Activated T-helper 17 cell treated with anti-CD3 and anti-CD28 coated beads, Interleukin-2, amount 50 U/mL, for 72 hours (primary cell): ENCODE results near the gene BCAS1. TPM values are rescaled to one million over a fixed set of nuclear protein-coding genes. Genes with fewer than 3 reads are reported as not detected.

Source experiments
- ATAC-seq: fragments of 150-1000 bp; cut with Tn5 transposase; replicated peaks from 2 replicates; pipeline ENCODE4 v1.10.0; 2021; ENCODE audit warnings: mild to moderate bottlenecking, moderate library complexity
- H3K27ac Mint-ChIP-seq: one replicate; pipeline ENCODE4 v1.8.0; 2022; ENCODE audit warnings: mixed read lengths
- H3K27me3 Mint-ChIP-seq: one replicate; pipeline ENCODE4 v1.8.0; 2022; ENCODE audit warnings: mixed read lengths
- H3K36me3 Mint-ChIP-seq: one replicate; pipeline ENCODE4 v1.8.0; 2022; ENCODE audit warnings: low read depth, mild to moderate bottlenecking, mixed read lengths
- H3K4me1 Mint-ChIP-seq: one replicate; pipeline ENCODE4 v1.8.0; 2022; ENCODE audit warnings: mixed read lengths
- H3K4me3 Mint-ChIP-seq: one replicate; pipeline ENCODE4 v1.8.0; 2022; ENCODE audit warnings: mild to moderate bottlenecking, mixed read lengths
- H3K9me3 Mint-ChIP-seq: one replicate; pipeline ENCODE4 v1.8.0; 2022; ENCODE audit warnings: mixed read lengths
- total RNA-seq, 2 donors: library from RNA; stranded (reverse); gene quantifications; one replicate each; pipeline ENCODE4 v1.2.3, GENCODE V29; 2022

The BCAS1 gene
- total RNA-seq, 2 donors from 2014 or later, result 0.11 TPM; not detected in 1

DNA sequence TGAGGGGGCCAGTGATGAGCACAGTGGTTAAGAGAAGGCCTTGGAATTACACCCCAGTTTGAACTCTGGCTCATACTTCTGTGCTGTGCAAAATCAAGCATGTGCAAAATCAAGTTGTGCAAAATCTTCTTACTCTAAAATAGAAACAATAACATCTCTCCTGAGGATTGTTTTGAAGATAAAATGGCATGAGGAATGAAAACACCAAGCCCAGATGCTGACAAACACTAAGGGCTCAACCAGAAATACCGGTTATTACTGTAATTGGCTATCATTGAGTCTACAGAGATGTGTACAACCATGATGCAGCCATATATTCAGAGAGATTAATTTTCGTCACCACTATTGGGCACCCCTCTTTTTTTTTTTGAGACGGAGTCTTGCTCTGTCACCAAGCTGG lies 5.9 kb upstream of the BCAS1 start:
- no peaks in the 10 kb centered on the region for H3K36me3 Mint-ChIP-seq
- no peaks in the 10 kb centered on the region for H3K27me3 Mint-ChIP-seq
- peaks cover 10% of the 10 kb centered on the region for H3K4me1 Mint-ChIP-seq
- H3K9me3 Mint-ChIP-seq, result peaks cover 3% of the 10 kb centered on the region
- ATAC-seq, result no peak
- no peak overlapping the region for H3K4me3 Mint-ChIP-seq
- H3K27ac Mint-ChIP-seq, result no peak overlapping the region

DNA sequence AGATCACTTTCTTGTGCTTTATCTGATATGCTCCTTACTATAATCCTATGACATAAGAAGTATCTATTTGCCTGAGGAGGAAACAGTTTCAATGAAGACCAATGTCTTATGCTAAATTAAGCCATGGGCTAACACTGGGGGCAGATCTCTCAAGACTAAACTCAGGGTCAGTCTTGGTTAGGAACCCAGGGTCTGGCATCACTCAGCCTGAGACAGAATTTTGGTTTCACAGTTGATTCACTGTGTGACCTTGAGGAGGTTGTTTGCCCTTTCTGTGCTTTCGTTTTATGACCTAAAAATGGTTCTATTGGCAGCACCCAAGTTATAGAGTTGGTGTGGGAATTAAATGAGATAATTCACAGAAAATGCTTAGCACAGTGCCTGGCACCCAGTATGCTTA lies 4.9 kb upstream of the BCAS1 start:
- Mint-ChIP-seq H3K27ac (no peak overlapping the region), H3K9me3 (peaks cover 3% of the 10 kb centered on the region), H3K4me1 (peaks cover 10% of the 10 kb centered on the region), H3K36me3 (no peaks in the 10 kb centered on the region), H3K27me3 (no peaks in the 10 kb centered on the region), H3K4me3 (no peak overlapping the region)
- no peak for ATAC-seq

DNA sequence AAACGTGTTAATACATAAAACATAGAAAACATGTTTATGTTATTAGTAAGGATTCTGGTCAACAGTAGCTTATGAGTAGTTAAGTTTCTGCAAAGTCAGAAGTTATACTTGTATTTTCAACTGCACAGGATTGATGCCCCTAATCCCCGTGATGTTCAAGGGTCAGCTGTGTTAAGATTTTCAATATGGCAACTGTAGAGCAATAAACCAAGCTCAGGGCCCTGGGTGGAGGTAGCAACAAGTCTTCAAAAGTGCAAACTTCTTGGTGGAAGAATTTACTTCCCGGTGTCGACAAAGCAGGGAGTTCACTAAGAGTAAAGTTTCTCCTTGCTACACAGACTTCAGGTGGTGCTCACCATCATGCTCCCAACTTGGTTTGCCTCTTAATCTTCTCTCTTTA lies 4.1 kb upstream of the BCAS1 start:
- no peak overlapping the region for H3K27ac Mint-ChIP-seq
- H3K4me3 Mint-ChIP-seq, result no peak overlapping the region
- H3K4me1 Mint-ChIP-seq, result peaks cover 10% of the 10 kb centered on the region
- H3K27me3 Mint-ChIP-seq, result no peaks in the 10 kb centered on the region
- H3K9me3 Mint-ChIP-seq, result peaks cover 3% of the 10 kb centered on the region
- no peaks in the 10 kb centered on the region for H3K36me3 Mint-ChIP-seq
- ATAC-seq, result no peak

DNA sequence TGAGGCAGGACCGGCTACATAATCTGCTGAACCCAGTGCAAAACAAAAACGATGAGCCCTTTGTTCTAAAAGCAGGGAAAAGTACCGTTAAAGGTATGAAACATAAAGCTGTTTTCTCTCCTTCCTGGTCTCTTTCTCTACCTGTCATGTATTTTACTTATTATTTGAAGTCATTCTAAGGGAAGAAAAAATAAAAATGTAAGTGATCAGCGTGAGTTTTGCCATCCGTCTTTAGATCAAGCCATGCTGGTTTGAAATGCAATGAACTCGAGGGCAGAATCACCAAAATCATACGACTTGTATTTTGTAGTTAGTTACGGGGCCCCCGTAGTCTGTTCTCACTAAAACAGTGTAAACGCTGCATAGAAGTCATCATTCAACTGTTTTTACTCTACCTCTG lies 2.9 kb upstream of the BCAS1 start:
- peaks cover 8% of the 10 kb centered on the region for H3K4me1 Mint-ChIP-seq
- no peak overlapping the region for H3K27ac Mint-ChIP-seq
- no peaks in the 10 kb centered on the region for H3K27me3 Mint-ChIP-seq
- no peak overlapping the region for H3K4me3 Mint-ChIP-seq
- peaks cover 3% of the 10 kb centered on the region for H3K9me3 Mint-ChIP-seq
- no peaks in the 10 kb centered on the region for H3K36me3 Mint-ChIP-seq
- no peak for ATAC-seq

DNA sequence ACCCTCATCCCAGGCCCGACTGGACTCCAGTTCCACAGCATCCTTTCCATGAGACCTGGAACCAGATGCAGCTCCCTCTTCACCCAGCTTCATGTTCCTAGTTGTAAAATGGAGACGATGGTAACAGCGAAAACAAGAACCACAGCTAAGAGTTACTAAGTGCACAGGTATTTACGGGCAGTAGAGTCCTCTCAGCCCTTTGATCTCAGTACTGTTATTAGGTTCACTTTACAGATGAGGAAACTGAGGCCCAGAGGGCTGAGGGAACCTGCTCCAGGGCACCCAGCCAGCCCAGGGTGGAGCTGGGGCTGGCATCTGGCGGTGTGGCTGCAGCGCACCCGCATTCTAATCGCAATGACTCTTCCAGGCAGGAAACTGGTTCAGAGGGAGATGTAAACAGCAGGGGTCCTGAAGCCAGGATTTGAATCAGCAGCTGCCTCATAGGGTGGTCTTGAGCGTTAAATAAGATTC lies 858 bp downstream of the BCAS1 start:
- no peak for ATAC-seq

DNA sequence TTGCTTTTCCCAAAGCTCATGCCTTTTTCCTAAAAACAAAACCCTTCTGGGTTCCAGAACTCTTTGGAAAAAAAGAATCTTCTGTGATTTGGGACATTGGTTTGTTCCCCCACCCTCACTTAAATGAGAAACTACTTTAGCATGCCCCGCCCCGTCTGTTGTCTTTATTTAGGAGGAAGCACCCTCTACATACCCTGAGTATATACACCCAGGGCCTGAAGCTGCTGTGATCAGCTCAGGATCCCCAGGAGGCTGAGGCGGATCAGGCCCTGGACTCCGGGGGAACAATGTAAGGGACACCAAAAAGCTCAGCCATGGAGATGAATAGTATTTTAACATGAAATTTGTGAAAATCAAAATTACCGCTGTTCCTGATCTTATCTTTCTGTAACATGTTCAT lies 1.4 kb downstream of the BCAS1 start:
- Mint-ChIP-seq H3K9me3 (no peaks in the 10 kb centered on the region), H3K4me1 (no peaks in the 10 kb centered on the region), H3K27ac (no peak overlapping the region), H3K4me3 (no peak overlapping the region), H3K27me3 (peaks cover 6% of the 10 kb centered on the region), H3K36me3 (no peaks in the 10 kb centered on the region)
- no peak for ATAC-seq

More for the DNA sequence above, 858 bp downstream of the BCAS1 start:
- H3K27ac Mint-ChIP-seq, result no peak overlapping the region
- peaks cover 6% of the 10 kb centered on the region for H3K27me3 Mint-ChIP-seq
- H3K4me3 Mint-ChIP-seq, result no peak overlapping the region
- no peaks in the 10 kb centered on the region for H3K9me3 Mint-ChIP-seq
- H3K36me3 Mint-ChIP-seq, result no peaks in the 10 kb centered on the region
- H3K4me1 Mint-ChIP-seq, result no peaks in the 10 kb centered on the region

DNA sequence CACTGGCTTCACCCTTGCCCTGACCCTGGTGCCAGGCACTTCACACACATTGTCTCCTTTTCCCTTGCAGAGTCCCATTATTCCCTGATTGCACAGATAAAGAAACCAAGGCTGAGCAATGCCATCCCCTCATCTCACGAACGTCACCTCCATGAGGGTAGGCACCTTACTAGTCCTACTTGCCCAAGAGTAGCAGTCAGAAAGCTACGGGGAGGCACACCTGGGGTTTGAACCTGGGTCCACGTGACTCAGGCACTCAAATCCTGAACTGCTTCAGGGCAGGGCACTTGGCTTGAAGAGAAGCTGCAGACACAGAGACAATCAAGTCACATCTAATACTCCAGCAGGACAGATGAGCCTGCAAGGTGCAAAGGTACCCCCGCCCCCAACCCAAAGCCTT lies 1.9 kb downstream of the BCAS1 start:
- Mint-ChIP-seq H3K27me3 (peaks cover 6% of the 10 kb centered on the region), H3K27ac (no peak overlapping the region), H3K4me3 (no peak overlapping the region), H3K36me3 (no peaks in the 10 kb centered on the region), H3K4me1 (no peaks in the 10 kb centered on the region), H3K9me3 (no peaks in the 10 kb centered on the region)
- no peak for ATAC-seq

DNA sequence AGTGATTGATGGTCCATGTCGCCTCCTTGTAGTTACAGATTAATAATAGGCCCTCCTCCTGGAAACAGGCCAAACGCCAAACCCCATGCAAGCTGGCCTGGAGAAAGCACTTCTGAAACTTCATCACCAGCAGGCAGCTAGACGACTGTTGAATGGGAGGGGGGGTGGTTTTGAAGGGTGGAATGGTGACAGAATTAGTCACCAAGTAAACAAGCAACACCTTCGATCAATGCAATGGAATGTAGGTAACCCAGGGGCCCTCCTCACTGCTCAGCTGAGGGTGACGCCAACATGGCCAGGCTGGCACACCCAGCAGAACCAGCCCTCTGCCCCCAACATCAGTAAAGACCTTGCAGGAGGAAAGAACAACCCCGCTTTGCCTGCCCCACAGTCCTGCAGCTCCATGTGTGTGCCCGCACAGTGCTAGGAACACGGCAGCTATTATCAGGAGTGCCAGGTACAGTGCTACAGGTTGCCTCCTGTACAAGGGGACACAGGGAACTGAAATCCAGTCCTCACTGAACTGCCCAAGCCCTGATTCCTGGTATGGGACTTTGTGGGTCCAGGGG lies 2.7 kb downstream of the BCAS1 start:
- ATAC-seq, result peak; percentile 13
- H3K9me3 Mint-ChIP-seq, result no peaks in the 10 kb centered on the region
- no peaks in the 10 kb centered on the region for H3K36me3 Mint-ChIP-seq
- H3K4me3 Mint-ChIP-seq, result no peak overlapping the region
- no peaks in the 10 kb centered on the region for H3K4me1 Mint-ChIP-seq
- peaks cover 6% of the 10 kb centered on the region for H3K27me3 Mint-ChIP-seq
- H3K27ac Mint-ChIP-seq, result no peak overlapping the region

DNA sequence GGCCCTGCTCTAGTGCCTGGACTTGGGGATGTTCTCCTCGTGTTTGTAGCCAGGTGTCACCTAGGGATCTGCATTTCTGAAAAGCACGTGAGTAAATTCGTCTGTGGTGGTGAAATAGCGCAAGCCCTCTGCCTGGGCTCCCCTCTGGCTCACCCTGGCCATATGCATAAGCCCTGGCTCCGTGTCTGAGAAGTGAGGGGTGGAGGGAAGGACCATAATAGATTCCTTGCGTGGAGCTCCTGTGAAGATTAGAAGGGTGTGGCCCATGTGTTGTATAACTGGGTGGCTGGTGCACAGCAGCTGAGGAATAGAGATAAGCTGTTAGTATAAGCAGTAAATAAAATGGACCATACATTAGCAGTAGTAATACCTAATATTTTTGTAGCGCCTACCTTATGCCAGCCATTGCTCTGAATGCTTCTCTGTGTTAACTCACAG lies 4.8 kb downstream of the BCAS1 start:
- peaks cover 6% of the 10 kb centered on the region for H3K27me3 Mint-ChIP-seq
- no peak for ATAC-seq

DNA sequence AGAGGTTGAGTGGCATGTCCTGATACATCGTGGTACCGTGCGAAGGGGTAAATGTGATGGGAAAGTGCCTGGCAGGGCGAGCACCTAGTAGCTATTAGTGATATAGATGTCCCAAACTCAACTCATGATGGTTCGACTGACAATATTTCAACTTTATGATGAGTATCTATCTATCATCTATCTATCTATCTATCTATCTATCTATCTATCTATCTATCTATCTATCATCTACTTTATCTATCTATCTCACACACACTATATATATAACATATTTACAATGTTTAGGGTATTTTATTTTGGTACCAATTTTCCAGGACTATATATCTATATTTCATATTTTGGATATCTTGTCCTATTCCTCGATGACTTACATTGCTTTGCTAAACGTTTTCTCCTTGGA lies 5.5 kb downstream of the BCAS1 start:
- no peaks in the 10 kb centered on the region for H3K9me3 Mint-ChIP-seq
- H3K27me3 Mint-ChIP-seq, result peaks cover 6% of the 10 kb centered on the region
- no peaks in the 10 kb centered on the region for H3K36me3 Mint-ChIP-seq
- H3K4me1 Mint-ChIP-seq, result no peaks in the 10 kb centered on the region
- H3K4me3 Mint-ChIP-seq, result peak overlapping the region; percentile 36
- no peak for ATAC-seq
- no peak overlapping the region for H3K27ac Mint-ChIP-seq

More for the DNA sequence above, 4.8 kb downstream of the BCAS1 start:
- Mint-ChIP-seq H3K27ac (no peak overlapping the region), H3K36me3 (no peaks in the 10 kb centered on the region), H3K9me3 (no peaks in the 10 kb centered on the region), H3K4me3 (no peak overlapping the region), H3K4me1 (no peaks in the 10 kb centered on the region)

DNA sequence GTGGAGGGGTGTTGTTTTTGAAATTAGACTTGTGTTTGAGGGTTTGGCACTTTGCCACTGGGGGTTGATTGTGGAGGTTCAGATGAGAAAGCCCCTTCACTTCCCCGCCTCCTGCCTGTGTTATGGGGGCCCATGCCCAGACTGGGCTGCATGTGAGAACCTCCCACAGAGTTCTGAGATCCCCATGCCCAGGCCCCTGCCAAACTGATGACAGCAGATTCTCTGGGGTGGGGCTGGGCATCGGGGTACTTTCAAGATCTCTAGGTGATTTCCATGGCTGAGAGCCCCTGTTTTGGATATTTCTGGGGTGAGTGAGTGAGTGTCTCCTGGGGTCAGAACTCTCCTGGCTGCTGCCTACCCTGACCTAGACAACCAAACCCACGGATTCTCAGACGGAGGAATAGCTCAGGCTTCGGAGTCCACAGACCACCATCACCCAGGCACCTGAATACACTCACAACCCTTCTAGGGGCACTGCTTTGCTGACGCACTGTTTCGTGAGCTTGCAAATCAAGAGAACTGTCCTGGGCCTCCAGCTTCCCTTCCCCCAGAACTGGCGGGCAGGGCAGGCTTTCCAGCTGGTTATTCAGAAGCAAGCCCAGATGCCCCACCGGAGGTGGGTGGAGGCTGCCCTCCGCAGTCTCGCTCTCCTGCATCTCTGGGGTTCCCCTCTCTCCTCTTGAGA lies 6.3 kb downstream of the BCAS1 start:
- peak overlapping the region; percentile 36 for H3K4me3 Mint-ChIP-seq
- H3K27me3 Mint-ChIP-seq, result peaks cover 6% of the 10 kb centered on the region
- H3K27ac Mint-ChIP-seq, result peak overlapping the region; percentile 32
- ATAC-seq, result peak; percentile 63
- H3K4me1 Mint-ChIP-seq, result no peaks in the 10 kb centered on the region
- H3K36me3 Mint-ChIP-seq, result no peaks in the 10 kb centered on the region
- H3K9me3 Mint-ChIP-seq, result no peaks in the 10 kb centered on the region

DNA sequence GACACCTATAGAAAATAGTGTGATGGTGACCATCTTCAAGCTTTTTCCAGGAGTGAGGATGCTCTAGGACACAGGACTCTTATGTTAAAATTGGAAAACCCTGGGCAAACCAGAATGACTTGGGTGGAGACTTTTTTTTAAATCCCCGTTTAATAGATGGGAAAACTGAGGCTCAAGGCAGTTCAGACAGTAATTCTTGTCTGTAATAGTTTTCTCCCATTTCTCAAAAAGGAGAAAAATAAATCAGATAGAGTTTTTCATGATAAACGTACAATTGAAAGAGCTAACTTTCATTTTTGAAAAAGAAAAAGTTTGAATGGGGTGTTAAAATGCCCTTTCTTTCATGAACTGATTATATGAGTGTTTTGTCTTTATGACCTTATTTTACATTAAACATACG lies 6.8 kb downstream of the BCAS1 start:
- H3K4me1 Mint-ChIP-seq, result no peaks in the 10 kb centered on the region
- H3K27ac Mint-ChIP-seq, result peak overlapping the region; percentile 32
- no peaks in the 10 kb centered on the region for H3K9me3 Mint-ChIP-seq
- H3K36me3 Mint-ChIP-seq, result no peaks in the 10 kb centered on the region
- ATAC-seq, result no peak
- H3K27me3 Mint-ChIP-seq, result peaks cover 6% of the 10 kb centered on the region
- H3K4me3 Mint-ChIP-seq, result peak overlapping the region; percentile 36

DNA sequence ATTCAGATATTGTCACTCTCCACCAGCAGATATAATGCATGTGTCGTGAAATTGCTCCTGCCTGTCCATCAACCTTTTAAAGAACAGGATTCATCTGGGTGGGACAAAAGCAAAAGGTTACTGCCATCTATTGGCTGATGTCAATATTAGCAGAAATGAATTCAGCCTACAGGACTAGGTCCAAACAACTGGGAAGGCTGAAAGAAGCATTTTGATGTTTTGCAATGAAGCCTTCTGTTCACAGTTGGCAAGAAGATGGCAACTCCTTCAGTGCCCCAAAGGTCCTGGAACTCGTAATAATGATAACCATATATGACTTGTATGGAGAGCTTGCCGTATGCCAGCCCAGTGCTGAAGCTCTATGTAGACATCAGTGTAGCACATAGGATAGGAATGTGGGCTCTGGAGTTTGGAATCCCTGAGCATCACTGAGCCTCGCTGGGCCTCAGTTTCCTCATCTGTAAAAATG lies 7.5 kb downstream of the BCAS1 start:
- Mint-ChIP-seq H3K9me3 (no peaks in the 10 kb centered on the region), H3K27ac (no peak overlapping the region), H3K4me1 (no peaks in the 10 kb centered on the region), H3K4me3 (no peak overlapping the region), H3K27me3 (peaks cover 6% of the 10 kb centered on the region), H3K36me3 (no peaks in the 10 kb centered on the region)
- peak; percentile 41 for ATAC-seq

DNA sequence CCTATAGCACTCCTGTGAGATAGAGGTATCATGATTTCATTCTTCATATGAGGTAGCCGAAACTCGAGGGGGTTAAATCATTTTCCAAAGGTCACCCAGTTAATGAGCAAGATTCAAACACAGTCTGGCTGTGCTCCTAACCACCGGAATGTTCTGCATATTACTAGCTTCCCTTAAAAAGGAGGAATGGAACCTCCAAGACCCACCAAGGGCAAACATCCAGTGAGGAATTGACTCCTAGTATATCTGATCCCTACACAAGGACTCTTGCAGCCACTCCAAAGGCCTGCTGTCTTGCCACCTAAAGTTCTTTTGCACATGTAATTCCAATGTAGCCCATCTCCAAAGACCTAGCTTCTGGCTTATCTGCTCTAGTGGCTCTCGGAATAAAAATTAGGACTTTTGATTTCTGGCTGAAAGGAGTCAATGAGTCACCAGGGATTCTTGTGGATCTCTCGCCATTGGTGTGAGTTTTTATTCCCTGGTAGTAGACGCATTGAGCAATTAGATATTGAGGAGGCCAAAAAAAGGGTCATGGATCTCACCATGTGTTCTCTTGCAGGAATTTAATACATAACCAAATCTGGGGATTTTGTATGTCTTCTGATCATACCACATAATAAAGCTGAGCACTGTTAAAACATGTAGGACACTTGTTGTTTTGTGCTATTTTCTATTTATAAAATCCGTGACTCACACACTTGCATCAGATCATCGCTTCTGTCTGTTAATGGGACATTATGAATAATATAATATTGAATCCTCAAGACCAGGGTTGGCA lies 9.1 kb downstream of the BCAS1 start:
- no peak for ATAC-seq
- peaks cover 4% of the 10 kb centered on the region for H3K27me3 Mint-ChIP-seq
- no peaks in the 10 kb centered on the region for H3K36me3 Mint-ChIP-seq
- H3K27ac Mint-ChIP-seq, result no peak overlapping the region
- H3K9me3 Mint-ChIP-seq, result no peaks in the 10 kb centered on the region
- H3K4me1 Mint-ChIP-seq, result no peaks in the 10 kb centered on the region
- H3K4me3 Mint-ChIP-seq, result no peak overlapping the region
